B cell (primary cell): ENCODE measurements around the gene SLC35E3. TPM values are rescaled to one million over a fixed set of nuclear protein-coding genes. Genes with fewer than 3 reads are reported as not detected.

Experiments used
- ATAC-seq: fragments of 200-7000 bp; cut with Tn5 transposase; one replicate; pipeline ENCODE4 v1.10.0; 2021; ENCODE audit warnings: low read depth, mild to moderate bottlenecking, moderate number of reproducible peaks, moderate library complexity
- CTCF ChIA-PET: fragments of 350-600 bp; sonication (Branson Sonifier 250); formaldehyde crosslinking; loops from one replicate; lab custom pipeline; 2021; ENCODE audit warnings: antibody characterized with exemption, inconsistent platforms; lab: Charles Lee
- POLR2A ChIA-PET: fragments of 350-600 bp; sonication (Branson Sonifier 250); formaldehyde crosslinking; loops from one replicate; lab custom pipeline; 2021; ENCODE audit warnings: antibody characterized with exemption; lab: Charles Lee
- DNase-seq: peaks from one replicate; pipeline ENCODE4 v3.0.0; 2013
- H2AFZ ChIP-seq: 2 replicates; pipeline ENCODE4 v1.6.1; 2012; ENCODE audit warnings: mild to moderate bottlenecking, low read depth, low read length; ENCODE audit not compliant: insufficient read depth, poor library complexity, severe bottlenecking
- H3K27ac ChIP-seq, 2 donors: 1 replicate in 1 of 2; 2 replicates in 1 of 2; pipeline ENCODE4 v1.5.1; 2012 to 2013; ENCODE audit warnings: low read length in 2 of 2, mild to moderate bottlenecking in 2 of 2, moderate library complexity in 1 of 2
- H3K27me3 ChIP-seq, 4 experiments: fragments of 200-600 bp in 1 of 4; sonication (generic) in 1 of 4; replicated peaks in 1 of 4; 1 replicate in 2 of 4; 2 replicates in 2 of 4; pipeline versions ENCODE4 v1.6.1 to v1.7.0; 2013 to 2016; ENCODE audit warnings: low read length in 3 of 4, mild to moderate bottlenecking in 2 of 4, mixed read lengths in 1 of 4, moderate library complexity in 1 of 4; ENCODE audit not compliant: insufficient read depth in 4 of 4, control insufficient read depth in 3 of 4; ENCODE audit errors: control extremely low read depth in 1 of 4
- H3K36me3 ChIP-seq, 2 experiments: replicated peaks in 1 of 2; 1 replicate in 1 of 2; 2 replicates in 1 of 2; pipeline versions ENCODE4 v1.6.1 to v1.7.1; 2013; ENCODE audit warnings: low read length in 1 of 2; ENCODE audit not compliant: insufficient read depth in 2 of 2, control insufficient read depth in 1 of 2; ENCODE audit errors: control extremely low read depth in 1 of 2, extremely low read depth in 1 of 2
- H3K4me1 ChIP-seq, 2 donors: fragments of 200-600 bp in 1 of 2; sonication (generic) in 1 of 2; 1 replicate in 1 of 2; 2 replicates in 1 of 2; pipeline versions ENCODE4 v1.5.1 to v1.6.1; 2013 to 2017; ENCODE audit warnings: low read length in 2 of 2; ENCODE audit not compliant: control insufficient read depth in 2 of 2, insufficient read depth in 2 of 2
- H3K4me2 ChIP-seq: replicated peaks from 2 replicates; pipeline ENCODE3; 2012; ENCODE audit warnings: mild to moderate bottlenecking, low read depth, low read length; ENCODE audit not compliant: poor library complexity, severe bottlenecking
- H3K4me3 ChIP-seq, 5 experiments: fragments of 200-600 bp in 1 of 5; sonication (generic) in 1 of 5; 1 replicate in 3 of 5; 2 replicates in 2 of 5; pipeline versions ENCODE4 v1.5.1 to v1.7.0; 2011 to 2016; ENCODE audit warnings: low read length in 4 of 5, mild to moderate bottlenecking in 4 of 5, low read depth in 2 of 5, control low read depth in 1 of 5, moderate library complexity in 1 of 5; ENCODE audit not compliant: insufficient read depth in 1 of 5; ENCODE audit errors: control extremely low read depth in 1 of 5, extremely low read depth in 1 of 5
- H3K79me2 ChIP-seq: fragments of 200-600 bp; sonication (generic); one replicate; pipeline ENCODE4 v1.6.0; 2016; ENCODE audit warnings: low read length; ENCODE audit not compliant: control insufficient read depth, insufficient read depth
- H3K9ac ChIP-seq: fragments of 200-600 bp; sonication (generic); 2 replicates; pipeline ENCODE4 v1.6.1; 2017; ENCODE audit warnings: mild to moderate bottlenecking, low read length, moderate library complexity
- H3K9me3 ChIP-seq, 3 donors: one replicate each; pipeline versions ENCODE4 v1.6.1 to v1.7.1; 2013; ENCODE audit warnings: low read length in 2 of 3; ENCODE audit not compliant: control insufficient read depth in 2 of 3, insufficient read depth in 1 of 3; ENCODE audit errors: control extremely low read depth in 1 of 3
- H4K20me1 ChIP-seq: 2 replicates; pipeline ENCODE4 v1.6.0; 2012; ENCODE audit warnings: mild to moderate bottlenecking, low read length; ENCODE audit not compliant: insufficient read depth, control insufficient read depth, poor library complexity, severe bottlenecking
- H3K27ac Mint-ChIP-seq: one replicate; pipeline ENCODE4 v1.8.0; 2021; ENCODE audit warnings: mixed read lengths
- H3K27me3 Mint-ChIP-seq: one replicate; pipeline ENCODE4 v1.8.0; 2021; ENCODE audit warnings: mixed read lengths
- H3K4me1 Mint-ChIP-seq: one replicate; pipeline ENCODE4 v1.8.0; 2021; ENCODE audit warnings: mixed read lengths
- H3K4me3 Mint-ChIP-seq: one replicate; pipeline ENCODE4 v1.8.0; 2021; ENCODE audit warnings: mixed read lengths
- H3K9me3 Mint-ChIP-seq: one replicate; pipeline ENCODE4 v1.8.0; 2022; ENCODE audit warnings: mixed read lengths; ENCODE audit not compliant: insufficient read depth
- EZH2 ChIP-seq: IDR thresholded peaks from 2 replicates; pipeline ENCODE4 v1.6.1; 2012; ENCODE audit warnings: borderline replicate concordance, low read depth, mild to moderate bottlenecking, moderate library complexity, low read length; ENCODE audit not compliant: insufficient read depth, poor library complexity, severe bottlenecking
- WGBS: methylation state at CpG from one replicate; pipeline ENCODE4 v1.1.5; 2013; ENCODE audit warnings: missing lambda C conversion rate; ENCODE audit not compliant: insufficient coverage; 5-methylcytosine and 5-hydroxymethylcytosine counted together
- intact Hi-C: fragments of 100-400 bp; cut with micrococcal nuclease; formaldehyde crosslinking; loops from one replicate; pipeline ENCODE4 v1.10.0; 2022
- polyA plus RNA-seq: library from polyadenylated mRNA; depleted of rRNA; stranded (reverse); fragments of >200 nt; gene quantifications from 2 replicates; pipeline ENCODE4 v1.2.3, GENCODE V29; 2012
- total RNA-seq, 2 donors: library from RNA; stranded (reverse); fragments of 120-200 nt in 1 of 2; gene quantifications; 1 replicate in 1 of 2; 2 replicates in 1 of 2; pipeline versions ENCODE4 v1.2.3 to v1.2.4, GENCODE V29; 2013 to 2022
- TF ChIP-seq, protein P1 (sequence below): fragments of 200-600 bp; IDR thresholded peaks from one replicate; pipeline ENCODE4 v1.8.0; 2022; ENCODE audit warnings: antibody characterized with exemption, mild to moderate bottlenecking

SLC35E3 gene
- total and polyA plus RNA-seq, 2 donors (not counting 1 experiment from before 2014, with no cell fraction given) = 7.0 to 15.1 TPM

DNA sequence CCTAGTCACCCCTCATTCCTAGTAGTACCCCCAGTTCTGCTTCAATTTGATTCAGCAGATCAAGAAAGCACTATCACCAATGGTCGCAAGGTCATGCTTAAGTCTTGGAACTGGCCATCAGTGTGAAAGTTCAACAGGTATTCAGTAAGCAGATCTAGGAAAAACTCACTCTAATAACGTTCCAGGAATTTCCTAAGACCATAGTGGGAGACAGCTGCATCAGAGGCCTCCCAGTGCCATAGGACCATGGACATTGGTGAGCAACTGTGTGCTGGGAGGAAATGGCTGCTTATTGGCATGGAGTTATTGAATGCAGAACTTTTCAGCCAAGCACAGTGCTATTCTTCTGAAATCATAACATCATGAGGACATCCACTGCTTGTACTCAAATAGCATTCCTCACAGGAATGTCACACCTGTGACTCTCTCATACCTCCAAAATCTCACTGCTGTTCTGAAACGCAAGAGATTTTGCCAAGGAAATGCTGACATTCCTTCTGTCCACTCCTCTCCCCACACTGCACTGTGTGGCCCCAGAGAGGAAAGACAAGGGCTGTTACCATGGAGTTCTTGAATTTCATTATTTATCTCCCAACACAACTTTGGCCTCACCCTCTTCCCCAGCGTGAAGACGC lies 31.1 kb downstream of the SLC35E3 start:
- Histone ChIP-seq H3K27me3 (no peaks in the 10 kb centered on the region), H3K9me3 (no peaks in the 10 kb centered on the region), H3K4me3 (no peak overlapping the region), H3K79me2 (no peaks in the 10 kb centered on the region), H4K20me1 (no peaks in the 10 kb centered on the region), H3K4me2 (no peak overlapping the region), H3K4me1 (peaks cover 18 to 19% of the 10 kb centered on the region in 2 donors), H3K36me3 (no peaks in the 10 kb centered on the region), H3K27ac (no peak overlapping the region), H2AFZ (no peak overlapping the region), H3K9ac (no peak overlapping the region)
- ATAC-seq (no peak), DNase-seq (no peak)
- CTCF ChIA-PET = interaction anchor here (0.7 kb wide), 1 partner anchor 73 kb away, joined by 4 read pairs; no protein-coding TSS in a partner anchor
- Mint-ChIP-seq H3K27me3 (no peaks in the 10 kb centered on the region), H3K4me3 (no peak overlapping the region), H3K9me3 (no peaks in the 10 kb centered on the region), H3K4me1 (peaks cover 18% of the 10 kb centered on the region), H3K27ac (no peak overlapping the region)
- WGBS = 100% methylated on average over 2 of the region's 5 CpGs
- POLR2A ChIA-PET = no interaction called here
- intact Hi-C loops = no loop called here
- TF ChIP-seq, protein P1, sequence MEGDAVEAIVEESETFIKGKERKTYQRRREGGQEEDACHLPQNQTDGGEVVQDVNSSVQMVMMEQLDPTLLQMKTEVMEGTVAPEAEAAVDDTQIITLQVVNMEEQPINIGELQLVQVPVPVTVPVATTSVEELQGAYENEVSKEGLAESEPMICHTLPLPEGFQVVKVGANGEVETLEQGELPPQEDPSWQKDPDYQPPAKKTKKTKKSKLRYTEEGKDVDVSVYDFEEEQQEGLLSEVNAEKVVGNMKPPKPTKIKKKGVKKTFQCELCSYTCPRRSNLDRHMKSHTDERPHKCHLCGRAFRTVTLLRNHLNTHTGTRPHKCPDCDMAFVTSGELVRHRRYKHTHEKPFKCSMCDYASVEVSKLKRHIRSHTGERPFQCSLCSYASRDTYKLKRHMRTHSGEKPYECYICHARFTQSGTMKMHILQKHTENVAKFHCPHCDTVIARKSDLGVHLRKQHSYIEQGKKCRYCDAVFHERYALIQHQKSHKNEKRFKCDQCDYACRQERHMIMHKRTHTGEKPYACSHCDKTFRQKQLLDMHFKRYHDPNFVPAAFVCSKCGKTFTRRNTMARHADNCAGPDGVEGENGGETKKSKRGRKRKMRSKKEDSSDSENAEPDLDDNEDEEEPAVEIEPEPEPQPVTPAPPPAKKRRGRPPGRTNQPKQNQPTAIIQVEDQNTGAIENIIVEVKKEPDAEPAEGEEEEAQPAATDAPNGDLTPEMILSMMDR = no peak
- no peak for TF ChIP-seq EZH2

GRCh38 chr12:68779280-68779679 lies 33.3 kb downstream of the SLC35E3 start:
- Histone ChIP-seq H3K27me3 (no peaks in the 10 kb centered on the region), H4K20me1 (no peaks in the 10 kb centered on the region), H3K9me3 (no peaks in the 10 kb centered on the region), H3K4me3 (no peak overlapping the region), H3K27ac (no peak overlapping the region), H3K4me2 (no peak overlapping the region), H3K9ac (no peak overlapping the region), H2AFZ (no peak overlapping the region), H3K4me1 (no peaks in the 10 kb centered on the region), H3K79me2 (no peaks in the 10 kb centered on the region), H3K36me3 (no peaks in the 10 kb centered on the region)
- ChIA-PET CTCF (no interaction called here), POLR2A (no interaction called here)
- intact Hi-C loops = no loop called here
- Mint-ChIP-seq H3K4me3 (no peak overlapping the region), H3K9me3 (no peaks in the 10 kb centered on the region), H3K27ac (no peak overlapping the region), H3K4me1 (no peaks in the 10 kb centered on the region), H3K27me3 (no peaks in the 10 kb centered on the region)
- DNase-seq = no peak
- TF ChIP-seq EZH2 = no peak
- TF ChIP-seq, protein P1 = no peak
- ATAC-seq = no peak
